GM18861 (cell line): ENCODE measurements around the gene PRR19.

ENCODE experiments used
- ATAC-seq: cut with Tn5 transposase; IDR thresholded peaks from one replicate; pipeline ENCODE4 v1.9.1; 2021; ENCODE audit not compliant: unreplicated experiment

The PRR19 gene

DNA sequence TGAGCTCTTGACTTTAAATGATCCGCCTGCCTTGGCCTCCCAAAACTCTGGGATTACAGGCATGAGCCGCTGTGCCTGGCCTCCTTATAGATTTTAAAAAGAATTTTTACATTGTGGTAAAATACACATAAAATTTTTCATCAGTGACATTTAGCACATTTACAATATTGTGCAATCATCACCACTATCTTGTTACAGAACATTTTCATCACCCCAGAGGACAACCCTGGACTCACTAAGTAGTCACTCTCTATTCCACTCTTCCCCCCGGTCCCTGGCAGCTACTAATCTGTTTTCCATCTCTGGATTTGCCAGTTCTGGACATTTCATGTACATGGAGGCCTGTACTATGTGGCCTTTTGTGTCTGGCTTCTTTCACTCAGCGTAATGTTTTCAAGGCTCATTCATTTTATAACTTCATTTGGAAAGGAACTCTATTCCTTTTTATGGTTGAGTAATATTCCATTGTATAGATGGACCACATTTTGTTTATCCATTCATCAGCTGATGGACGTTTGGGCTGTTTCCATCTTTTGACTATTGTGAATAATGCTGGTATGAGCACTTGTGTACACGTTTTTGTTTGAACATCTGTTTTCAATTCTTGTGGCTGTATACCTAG is 43.4 kb downstream of the PRR19 start:
- no peak for ATAC-seq

DNA sequence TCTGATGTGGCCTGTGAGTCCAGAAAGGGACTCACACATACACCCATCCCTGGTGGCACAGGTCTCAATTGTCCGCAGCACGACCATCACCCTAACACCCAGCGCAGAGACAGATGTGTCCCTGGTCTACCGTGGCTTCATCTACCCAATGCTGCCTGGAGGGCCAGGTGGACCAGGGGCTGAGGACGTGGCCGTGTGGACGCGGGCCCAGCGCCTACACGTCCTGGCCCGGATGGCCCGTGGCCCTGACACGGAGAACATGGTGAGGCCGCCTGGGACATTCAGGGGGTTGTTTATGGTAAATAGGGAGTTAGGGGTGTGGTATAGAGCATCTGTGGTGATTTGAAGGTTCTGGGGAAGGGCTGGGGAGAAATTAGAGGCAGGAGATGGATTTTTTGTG is 46.3 kb downstream of the PRR19 start:
- ATAC-seq = no peak

DNA sequence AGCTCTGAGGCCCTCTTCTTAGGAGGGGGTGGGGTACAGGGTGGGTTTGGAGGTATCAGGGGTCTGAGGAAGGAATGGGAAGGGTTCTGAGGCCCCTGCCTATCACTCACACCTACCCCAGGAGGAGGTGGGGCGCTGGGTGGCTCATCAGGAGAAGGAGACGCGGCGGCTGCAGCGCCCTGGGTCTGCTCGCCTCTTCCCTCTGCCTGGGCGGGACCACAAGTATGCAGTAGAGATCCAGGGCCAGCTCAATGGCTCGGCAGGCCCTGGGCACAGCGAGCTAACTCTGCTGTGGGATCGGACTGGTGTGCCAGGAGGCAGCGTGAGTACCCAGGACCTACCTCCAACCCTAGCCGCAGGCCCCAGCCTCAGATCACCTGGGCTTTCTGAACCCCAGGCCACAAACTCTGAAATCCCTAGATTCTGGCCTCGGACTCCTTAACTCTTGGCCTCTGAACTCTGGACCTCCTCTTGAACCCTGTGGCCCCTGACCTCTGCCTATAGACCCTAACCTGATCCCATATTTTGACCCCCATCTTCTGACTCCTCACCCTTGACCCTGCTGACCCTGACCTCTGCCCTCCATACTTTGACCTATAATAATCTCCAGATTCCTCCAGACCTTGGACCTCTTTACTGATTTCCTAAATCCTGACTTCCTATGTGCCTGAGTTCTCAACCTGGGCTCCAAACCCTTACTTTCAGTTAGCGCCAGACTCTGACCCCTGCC is 47.6 kb downstream of the PRR19 start:
- ATAC-seq = no peak

DNA sequence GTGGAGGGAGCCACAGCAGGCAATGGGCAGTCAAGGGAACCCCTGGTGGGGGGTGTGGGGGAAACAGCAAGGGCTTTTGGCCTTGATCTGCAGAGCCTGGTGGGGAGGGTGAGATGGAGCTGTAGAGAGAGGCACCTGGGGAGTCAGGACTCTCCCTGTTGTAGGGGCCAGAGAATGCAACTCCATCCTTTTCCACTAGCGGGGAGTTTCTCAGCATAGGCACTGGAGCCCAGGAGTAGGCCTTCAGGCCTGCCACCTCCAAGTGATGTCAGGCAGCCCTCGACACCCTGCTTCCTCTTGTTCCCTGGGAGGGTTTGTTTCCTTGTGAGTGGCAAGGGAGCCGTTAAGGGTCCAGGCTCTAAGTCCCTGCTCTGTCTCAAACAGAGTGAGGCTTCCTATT is 48.5 kb downstream of the PRR19 start:
- no peak for ATAC-seq

DNA sequence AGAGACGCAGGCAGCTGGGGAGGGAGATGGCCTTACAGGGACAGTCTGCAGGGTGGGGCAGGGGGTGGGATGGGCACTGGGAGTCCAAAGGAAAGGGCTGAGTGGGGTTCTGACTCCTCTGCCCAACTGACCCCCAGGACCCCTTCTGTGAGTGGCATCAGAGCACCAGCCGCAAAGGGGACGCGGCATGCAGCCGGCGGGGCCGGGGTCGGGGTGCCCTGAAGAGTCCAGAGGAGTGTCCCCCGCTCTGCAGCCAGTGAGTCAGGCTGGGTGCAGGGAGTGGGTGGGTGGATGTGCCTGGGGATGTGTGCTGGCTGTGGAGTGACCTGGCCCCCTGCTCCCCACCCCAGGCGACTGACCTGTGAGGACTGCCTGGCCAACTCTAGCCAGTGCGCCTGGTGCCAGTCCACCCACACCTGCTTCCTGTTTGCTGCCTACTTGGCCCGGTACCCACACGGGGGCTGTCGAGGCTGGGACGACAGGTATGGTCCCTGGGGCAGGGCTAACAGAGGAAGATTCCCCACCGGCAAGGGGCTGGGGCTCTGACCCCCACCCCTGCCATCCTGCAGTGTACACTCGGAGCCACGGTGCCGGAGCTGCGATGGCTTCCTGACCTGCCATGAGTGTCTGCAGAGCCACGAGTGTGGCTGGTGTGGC is 49.3 kb downstream of the PRR19 start:
- ATAC-seq = no peak

DNA sequence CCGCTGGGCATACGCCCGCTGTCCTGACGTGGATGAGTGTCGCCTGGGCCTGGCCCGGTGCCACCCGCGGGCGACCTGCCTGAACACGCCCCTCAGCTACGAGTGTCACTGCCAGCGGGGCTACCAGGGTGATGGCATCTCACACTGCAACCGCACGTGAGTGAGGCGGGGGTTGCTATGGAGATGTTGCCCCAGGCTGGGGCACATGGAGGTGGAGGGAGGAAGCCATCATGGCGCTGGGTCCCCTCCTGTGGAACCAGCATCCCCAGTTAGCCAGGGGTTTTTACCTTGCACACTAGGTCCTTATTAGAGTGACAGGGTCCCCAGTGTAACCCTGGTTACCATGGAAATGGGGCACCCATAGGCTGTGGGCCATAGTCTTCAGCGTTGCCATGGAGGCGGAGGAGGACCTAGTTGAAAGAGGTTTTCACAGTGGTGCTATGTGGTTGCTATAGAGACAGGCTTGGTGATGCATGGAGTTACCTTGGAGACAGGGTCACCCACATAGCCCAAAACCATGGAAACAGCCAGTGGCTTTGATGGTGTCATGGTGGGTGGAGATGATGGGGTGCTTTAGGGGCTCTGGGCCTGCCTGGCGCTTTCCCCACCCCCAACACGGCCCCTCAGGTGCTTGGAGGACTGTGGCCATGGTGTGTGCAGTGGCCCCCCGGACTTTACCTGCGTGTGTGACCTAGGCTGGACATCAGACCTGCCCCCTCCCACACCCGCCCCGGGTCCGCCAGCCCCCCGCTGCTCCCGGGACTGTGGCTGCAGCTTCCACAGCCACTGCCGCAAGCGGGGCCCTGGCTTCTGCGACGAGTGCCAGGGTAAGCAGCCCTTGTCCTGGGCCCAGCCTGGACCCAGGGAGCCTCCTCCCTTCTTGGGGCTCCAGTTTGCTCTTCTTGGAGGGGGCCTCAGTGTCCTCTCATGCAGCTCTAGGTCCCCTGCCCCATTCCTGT is 50.6 kb downstream of the PRR19 start:
- ATAC-seq = no peak

DNA sequence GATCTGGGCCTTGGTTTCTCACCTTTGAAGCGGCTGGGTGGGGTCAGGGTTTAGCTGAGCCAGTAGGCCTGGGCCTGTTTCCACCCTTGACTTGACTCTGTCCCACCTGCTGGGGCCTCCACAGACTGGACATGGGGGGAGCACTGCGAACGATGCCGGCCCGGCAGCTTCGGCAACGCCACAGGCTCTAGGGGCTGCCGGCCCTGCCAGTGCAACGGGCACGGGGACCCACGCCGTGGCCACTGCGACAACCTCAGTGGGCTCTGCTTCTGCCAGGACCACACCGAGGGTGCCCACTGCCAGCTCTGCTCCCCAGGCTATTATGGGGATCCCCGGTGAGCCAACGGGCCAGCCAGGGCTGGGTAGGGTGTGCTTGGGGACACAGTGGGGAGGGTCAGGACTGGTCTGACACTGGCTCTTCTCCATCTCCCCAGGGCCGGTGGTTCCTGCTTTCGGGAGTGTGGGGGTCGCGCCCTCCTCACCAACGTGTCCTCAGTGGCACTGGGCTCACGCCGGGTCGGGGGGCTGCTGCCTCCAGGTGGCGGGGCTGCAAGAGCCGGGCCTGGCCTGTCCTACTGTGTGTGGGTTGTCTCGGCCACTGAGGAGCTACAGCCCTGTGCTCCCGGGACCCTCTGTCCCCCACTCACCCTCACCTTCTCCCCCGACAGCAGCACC is 51.5 kb downstream of the PRR19 start:
- ATAC-seq = no peak

DNA sequence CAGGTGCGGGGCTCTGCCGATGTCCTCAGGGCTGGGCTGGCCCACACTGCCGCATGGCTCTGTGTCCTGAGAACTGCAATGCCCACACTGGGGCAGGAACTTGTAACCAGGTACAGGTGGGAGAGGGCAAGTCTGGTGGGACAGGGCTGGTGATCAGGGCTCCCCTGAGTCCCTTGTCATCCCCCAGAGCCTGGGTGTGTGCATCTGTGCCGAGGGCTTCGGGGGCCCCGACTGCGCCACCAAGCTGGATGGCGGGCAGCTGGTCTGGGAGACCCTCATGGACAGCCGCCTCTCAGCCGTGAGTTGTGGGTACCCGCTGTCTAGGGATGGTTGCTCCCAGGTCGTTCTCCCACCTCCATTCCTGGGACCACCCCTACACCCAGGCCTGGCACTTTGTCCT is 54.0 kb downstream of the PRR19 start:
- ATAC-seq = no peak

DNA sequence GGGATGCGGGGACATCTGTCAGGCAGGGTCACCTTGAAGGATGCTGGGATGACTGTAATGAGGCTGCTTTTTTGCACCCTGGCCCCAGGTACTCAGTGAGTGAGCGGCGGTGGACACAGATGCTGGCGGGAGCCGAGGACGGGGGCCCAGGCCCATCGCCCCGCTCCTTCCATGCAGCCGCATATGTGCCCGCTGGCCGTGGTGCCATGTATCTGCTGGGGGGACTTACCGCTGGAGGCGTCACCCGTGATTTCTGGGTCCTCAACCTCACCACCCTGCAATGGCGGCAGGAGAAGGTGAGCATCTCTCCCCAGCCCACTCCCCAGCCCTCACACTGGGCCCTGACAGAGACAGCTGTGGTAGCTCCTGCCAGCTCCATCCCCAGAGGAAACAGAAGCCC is 54.8 kb downstream of the PRR19 start:
- no peak for ATAC-seq

DNA sequence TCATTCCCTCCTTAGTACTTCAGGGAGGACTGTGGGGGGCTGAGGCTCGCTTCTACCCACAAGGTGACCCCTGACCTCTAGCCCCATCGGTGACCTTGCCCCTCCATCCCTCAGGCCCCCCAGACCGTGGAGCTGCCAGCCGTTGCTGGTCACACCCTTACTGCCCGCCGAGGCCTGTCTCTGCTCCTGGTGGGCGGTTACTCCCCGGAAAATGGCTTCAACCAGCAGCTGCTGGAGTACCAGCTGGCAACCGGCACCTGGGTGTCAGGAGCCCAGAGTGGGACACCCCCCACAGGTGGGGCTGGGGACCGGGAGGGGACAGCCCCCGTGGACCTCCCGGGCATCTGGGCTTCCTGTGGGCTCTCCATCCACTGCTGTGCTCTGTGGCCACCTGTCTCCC is 55.4 kb downstream of the PRR19 start:
- ATAC-seq = no peak
